HG03575 (cell line): ENCODE data around the gene LTBP2.

Source experiments
- ATAC-seq: cut with Tn5 transposase; IDR thresholded peaks from one replicate; pipeline ENCODE4 v1.9.1; 2021; ENCODE audit not compliant: unreplicated experiment, insufficient number of reproducible peaks, low FRiP score; ENCODE audit errors: extremely low read depth

The LTBP2 gene

DNA sequence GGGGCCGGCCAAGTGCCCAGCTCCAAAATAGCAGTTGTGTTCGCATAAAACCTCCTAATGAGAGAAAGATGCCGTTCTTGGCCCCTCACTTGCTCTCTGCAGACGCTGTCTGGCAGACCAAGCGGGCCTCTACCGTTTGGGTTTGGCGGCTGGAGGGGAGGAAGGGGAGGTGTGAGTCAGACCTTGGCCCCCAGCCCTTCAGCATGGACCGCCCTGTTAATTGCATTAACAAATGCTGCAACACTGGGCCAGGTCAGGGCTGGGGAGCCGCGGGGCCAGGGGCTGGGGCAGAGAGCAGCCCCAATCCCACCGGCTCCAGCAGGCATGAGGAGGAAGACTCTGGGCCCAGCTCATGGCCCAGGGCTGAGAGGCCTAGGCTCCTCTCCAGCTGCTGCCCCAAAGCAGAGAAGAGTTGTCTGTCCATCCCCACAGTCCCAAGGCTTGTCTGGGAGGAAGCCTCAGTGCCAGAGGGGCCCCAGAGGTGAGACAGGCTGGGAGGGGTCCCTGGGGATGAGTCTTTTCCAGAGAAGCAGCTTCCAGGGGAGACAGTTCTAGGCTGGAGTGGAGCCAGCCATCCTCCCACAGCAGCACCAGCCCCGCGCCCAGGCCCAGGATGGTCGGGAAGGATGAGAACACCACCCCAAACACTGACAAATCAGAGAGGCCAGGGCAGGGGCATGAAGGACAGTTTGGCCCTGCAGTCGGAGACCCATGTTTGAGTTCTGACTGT lies 16.9 kb downstream of the LTBP2 start:
- ATAC-seq, result no peak

DNA sequence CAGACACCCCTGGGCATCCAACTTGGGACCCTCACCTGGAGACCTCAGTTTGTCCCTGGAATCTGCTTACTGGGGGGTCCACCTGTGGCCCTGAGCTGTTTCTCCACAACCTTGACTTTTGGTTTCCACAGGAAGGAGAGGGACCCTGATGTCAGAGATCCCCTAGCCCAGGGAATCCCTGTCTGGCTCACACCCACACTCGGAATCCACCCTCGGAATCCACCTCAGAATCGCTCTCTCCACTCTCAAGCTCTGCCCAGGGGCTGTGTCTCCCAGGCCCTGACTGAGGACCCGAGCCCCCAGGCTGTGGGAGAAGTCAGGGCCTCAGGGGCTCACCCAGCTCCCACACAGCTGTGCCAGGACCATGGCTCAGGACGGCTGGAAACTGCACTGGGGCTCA lies 17.4 kb downstream of the LTBP2 start:
- no peak for ATAC-seq

DNA sequence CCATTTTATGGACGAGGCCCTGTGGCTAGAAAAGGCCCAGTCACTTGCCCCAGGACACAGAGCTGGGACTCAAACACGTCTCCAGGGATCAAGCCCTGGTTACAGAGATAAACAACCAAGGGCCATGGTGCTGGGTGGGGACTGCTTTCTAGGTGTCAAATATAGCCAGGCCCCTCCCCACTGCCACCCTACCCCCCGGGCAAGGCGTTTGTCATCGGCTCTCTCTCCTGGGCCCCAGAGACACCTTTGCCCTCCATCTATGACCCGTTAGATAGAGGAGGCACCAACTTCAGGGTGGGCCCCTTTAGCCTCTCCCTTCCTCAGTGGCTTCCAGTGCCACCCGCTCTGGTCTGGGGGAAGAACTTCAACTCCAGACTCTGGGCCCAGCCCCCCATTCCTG lies 18.0 kb downstream of the LTBP2 start:
- no peak for ATAC-seq

DNA sequence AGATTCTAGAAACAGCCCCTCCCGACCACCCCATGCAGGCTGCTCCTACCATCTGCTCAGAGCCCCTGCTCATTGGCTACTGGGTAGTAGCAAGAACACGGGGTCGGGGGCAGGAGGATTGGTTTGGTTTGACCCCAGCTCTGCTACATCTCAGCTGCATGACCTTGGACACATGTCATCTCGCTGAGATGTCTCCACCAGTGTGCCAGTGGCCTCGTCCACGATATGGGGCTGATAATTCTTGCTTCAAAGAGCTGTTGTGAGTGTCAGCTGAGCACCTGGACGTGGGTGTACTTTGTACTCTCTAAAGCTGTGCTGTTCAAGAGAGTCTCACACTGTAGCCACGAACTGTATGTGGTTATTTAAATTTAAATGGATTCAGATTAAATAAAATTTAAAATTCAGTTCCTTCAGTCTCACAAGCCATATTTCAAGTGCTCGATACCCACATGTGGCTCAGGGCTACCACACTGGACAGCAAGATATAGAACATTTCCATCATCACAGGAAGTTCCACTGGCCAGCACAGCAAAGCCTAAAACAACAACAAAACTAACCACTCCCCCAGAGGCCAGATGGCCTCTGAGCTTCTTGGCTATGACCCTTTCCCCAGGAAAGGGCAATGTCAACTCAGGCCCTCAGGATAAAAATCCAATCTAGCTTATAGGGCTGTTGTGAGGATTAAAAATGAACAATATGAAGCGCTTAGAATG lies 18.6 kb downstream of the LTBP2 start:
- no peak for ATAC-seq

DNA sequence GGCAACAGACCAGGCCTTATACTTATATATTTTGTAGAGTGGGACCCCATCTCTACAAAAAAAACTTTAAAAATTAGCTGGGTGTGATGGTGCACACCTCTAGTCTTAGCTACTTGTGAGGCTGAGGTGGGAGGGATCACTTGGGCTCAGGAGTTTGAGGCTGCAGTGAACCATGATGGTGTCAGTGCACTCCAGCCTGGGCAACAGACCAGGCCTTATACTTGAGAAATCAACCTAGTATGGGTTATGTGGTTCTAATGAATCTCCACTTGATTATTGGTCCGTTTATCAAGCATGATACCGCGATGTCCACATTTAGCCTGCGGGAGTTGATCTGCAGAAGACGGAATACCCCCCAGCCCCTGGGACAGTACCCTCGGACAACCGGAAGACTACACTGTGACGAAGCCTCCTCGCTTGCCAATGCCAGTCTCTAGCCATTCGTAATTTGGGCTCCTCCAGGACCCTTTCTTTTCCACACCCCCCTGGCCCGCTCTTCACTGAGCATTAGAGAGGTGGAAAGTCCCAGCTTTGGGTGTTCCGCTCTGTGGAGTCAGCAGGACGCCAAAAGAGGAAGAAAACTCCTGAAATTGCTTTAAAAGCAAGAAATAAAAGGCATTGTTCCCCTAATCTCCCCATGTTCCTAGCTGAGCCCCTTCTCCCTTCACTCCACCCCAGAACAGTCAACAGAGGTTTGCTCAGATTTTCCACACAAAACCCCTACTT lies 19.4 kb downstream of the LTBP2 start:
- no peak for ATAC-seq

DNA sequence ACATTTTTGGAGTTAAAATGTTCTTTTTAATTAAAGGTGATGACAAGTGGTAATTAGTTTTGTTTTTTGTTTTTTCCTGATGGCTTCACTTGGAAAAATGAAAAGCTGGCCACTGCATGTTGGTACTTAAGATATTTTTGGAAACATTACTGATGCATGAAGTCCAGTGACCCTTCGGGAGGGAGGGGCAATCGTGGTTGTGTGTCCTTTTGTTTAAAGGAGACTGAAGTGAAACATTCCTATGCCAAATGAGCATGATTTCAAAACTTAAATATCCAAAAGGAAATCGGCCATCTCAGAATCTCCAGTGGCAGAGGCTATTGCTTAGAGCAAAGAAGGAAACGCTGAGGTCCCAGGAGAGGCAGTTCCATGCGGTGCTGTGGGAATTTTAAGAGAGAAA lies 20.1 kb downstream of the LTBP2 start:
- no peak for ATAC-seq

DNA sequence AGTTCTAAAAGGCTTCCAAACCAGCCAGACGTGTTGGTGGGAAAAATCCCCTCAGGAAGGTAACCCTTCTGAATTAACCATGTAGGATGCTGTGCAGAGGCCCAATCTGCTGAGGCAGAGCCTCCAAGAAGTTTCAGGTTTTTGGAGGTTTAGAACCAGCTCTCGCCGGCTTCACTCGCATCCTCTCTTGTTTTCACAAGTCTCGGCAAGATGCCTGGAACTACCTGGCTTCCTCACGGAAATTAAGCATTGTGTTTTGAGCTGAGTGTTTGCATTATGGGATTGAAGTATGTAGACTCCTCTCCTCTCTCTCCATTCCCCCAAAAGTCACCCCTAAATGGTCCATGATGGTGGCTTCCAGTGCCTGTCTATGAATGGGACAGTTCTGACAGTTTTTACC lies 20.6 kb downstream of the LTBP2 start:
- ATAC-seq, result no peak

DNA sequence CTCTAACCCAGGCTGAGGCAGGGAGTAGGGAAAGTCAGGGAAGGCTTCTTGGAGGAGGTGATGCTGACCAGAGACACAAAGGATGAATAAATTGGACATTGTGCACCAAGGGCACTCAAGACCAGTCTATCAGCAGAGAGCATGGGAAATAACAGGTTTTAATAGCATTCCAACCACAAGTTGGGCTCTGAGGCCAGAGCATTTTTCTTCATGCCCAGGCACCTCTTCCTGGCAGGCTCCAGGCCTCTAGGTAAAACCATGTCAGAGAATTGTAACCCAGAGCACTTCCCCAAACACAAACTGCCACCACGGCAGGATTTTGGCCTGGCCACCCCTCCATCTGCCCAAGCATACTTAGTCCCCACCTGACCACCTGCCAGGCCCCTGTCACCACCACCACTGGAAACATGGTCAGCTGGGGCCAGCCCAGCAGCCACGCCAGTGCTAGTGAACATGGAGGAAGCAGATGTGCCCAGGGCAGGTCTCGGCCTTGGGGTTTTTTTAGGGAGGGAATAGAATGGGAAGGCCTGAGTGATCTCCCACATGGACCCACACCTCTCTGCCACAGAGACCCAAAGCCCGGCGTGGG lies 22.7 kb downstream of the LTBP2 start:
- ATAC-seq, result no peak

DNA sequence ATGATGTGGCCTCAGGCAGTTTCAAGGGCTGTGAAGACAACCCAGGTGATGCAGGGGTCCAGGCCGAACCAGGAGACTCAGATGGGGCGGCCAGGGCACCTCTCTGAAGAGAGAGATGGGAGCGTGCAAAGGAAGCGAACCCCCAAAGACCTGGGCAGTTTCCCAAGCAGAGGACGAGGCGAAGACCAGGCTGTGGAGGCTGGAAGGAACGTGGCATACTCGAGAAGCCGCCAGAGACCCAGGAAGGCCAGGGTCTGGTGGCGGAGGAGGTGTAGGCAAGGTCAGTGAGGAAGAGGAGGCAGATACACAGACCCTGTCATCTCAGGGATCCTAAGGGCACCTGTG lies 24.7 kb downstream of the LTBP2 start:
- ATAC-seq, result no peak

DNA sequence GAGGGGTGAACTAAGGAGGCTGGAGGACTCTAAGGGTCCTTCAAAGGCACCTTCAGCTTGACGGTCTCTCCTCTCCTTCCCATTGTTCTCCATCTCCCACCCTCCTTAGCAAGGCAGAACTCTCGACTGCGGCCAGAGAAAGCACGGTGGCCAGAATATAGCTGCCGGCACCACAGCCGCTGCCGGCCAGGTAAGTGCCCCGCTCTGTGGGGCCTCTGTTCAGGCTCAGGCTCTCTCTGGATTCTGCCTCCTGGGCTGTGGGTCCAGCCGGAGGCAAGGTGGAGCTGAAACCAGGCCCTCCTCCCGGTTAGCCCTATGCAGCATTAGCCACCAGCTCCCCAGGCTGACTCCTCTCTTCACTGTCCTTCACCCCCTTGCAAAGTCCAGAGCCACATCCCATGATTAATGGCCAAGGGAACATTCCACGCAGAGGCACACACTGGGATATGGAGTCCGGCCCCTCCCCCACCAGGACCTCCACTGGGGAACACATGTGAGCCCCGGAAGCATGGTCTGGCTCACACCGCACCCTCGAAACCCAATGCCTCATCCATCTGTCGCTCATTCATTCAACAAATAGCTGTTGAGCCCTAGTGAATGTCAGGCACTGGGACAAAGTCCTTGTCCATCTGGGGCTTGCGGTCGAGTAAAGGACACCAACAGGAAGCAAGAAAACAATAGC lies 25.2 kb downstream of the LTBP2 start:
- ATAC-seq, result no peak

DNA sequence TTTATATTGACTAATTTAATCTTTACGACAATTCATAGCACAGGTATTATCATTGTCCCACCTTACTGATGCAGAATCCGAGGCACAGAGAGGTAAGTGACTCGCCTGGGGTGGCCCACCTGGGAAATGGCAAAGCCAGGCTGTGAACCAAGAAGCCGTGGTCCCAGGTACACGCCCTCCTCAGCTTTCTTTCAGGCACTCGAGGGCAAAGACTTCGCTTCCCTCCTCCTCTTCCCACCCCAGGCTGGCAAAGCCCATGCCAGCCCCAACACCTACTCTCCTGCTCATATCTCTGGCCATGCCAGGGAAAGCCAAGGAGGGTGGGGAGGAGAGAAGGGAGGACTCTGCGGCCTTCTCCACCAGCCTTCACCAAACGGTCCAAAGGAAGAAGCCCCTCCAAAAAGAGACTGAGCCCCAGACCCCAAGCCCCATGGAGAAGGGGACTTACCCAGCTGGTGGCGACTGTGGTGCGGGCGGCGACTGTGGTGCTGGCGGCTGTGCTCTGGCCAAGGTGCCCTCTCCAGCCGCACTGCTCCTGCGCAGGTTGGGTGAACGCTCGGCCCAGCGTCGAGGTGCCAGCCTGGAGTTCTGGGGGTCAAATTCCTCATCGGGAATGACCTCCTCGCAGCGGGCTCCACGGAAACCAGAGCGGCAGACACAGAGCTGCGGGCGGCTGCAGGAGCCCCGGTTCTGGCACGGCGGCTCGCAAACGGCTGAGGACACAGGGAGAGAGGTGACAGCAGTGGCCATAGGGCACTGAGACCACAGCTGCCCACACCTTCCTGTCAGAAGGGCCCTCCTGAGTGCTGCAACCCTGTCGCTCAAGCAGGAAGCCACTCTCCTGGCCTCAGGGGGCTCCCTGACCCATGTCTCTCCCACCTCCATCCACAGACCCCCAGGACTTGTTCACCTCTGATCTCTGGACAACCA lies 26.4 kb downstream of the LTBP2 start:
- ATAC-seq, result no peak

DNA sequence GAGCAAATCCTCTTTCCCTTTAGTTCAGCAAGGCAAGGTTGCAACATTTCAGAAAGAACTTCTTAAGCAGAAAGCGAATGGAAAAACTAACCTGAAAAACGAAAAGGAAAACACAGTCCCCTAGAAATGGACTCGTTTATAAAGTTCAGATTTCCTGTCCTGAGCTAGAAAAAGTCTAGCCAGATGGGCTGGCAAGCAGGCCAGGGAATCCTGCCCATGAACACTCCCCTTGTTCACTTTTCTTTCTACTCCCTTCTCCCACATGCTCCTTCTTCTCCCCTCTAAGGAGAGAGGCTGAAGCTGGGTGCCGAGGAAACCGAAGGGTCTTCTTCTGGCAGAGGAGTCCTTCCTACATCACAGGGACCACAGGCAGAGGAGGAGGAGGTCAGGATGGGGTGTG lies 27.1 kb downstream of the LTBP2 start:
- no peak for ATAC-seq

DNA sequence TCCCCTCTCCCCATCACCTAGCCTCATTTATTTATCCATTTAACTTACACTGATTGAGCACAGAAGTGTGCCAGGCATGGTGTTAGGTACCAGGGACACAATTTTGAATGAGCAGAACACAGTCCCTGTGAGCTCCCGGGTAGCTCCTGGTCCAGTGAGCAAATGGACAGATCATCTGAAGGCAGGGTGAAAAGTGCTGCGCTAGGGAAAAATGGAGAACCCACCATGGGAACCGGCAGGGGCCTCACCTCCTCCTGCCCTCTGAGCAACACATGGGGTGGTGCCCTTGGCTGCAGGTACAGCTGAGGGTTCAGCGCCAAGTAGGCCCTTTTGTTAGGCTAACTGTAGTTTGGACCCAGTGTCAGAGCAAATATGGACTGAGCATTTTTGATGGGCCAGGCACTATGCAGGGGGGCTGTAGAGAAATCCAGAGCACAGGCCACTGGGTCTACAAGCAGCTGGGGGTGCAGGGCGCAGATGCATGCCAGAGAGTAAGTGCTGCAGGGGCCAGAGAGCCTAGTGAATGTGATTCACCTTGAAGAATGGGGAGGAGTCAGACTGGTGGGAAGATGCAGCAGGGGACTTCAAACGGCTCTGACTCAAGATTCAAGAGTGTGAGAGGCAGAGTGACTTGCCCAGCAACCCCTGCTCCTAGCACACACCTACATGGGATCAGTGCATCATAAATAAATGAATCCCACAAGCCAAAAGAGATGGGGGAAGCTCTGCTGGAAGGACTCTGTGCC lies 28.2 kb downstream of the LTBP2 start:
- ATAC-seq, result no peak

DNA sequence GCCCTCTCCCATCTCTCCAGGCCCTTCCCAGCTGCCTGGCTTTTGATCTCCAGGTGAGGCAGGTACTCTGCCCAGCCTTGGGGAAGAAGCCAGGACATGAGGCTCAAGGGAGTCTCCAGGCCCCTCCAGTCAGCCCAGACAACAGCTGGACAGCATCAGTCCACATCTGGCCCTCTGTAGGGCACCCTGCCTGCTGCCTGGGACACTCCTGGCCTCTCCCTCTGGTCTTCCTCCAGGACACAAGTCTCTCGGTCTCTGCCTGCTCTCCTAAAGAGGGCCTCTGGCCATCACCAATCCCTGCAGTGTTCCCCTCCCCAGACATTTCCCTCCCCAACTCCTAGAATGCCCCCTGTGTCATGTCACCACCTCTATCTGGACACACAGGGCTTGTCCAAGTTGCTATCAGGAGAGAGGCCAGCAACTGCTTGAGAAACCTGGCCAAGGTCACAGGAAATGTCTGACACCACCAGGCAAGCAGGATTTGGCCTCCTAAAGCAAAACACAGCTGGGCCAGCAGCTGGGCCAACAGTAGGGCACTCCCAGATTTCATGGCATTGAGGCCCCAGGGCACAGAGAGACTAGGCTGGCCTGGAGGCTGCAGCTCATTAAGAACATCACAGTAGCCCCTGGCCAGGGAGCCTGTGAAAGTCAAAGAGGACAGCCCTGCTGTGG lies 29.0 kb downstream of the LTBP2 start:
- ATAC-seq, result no peak

DNA sequence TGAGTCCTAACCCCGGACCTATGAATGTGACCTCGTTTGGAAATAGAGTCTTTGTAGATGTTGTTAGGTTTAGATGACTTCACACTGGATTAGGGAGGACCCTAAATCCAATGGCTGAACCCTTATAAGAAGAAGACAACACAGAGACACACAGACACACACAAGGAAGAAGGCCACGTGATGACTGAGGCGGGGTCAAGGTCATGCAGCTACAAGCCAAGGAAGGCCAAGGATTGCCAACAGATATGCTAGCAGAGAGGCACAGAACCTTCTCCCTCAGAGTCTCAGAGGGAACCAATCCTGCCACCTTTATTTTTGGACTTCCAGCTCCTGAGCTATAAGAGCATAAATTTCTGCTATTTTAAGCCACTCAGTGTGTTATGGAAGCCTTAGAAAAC lies 31.8 kb downstream of the LTBP2 start:
- ATAC-seq, result no peak

DNA sequence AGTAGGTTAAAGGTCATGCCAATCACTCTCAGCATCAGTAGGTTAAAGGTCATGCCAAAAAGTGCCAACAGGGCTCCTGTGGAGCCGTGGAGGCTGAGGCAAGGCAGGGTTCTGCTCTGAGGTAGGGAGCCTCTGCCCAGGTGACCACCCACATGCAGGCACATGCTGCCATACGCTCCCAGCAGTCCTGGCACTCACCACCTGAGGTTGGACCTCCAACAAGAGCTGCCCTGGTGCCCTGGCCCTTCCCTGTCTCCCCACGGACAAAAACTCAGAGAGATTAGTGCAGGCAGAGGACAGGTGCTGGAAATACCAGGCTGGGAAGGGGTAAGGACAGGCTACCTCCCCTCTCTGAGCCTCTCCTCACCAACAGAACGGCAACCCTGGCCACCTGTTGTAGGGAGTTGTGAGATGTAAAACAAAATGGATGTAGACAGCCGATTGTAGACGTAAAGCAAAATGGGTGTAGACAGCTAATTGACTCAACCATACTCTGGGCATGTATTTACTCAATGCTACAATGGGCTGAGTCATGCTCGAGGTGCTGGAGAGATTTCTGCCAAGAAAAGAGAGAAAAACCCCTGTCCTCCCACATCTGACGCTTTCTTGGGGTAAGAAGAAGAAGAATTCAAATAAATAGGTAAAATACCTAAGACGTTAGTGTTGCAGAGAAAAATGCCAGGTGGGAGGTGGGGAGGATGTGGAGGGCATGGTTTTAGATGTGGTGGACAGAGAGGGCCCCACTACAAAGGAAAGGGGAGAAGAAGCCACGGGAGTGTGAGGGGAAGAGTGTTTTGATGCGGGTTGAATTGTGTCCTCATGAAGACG lies 32.4 kb downstream of the LTBP2 start:
- no peak for ATAC-seq
